Right ventricle myocardium inferior (tissue), 1 donor: ENCODE data around the gene CEACAM18. TPM values are rescaled to one million over a fixed set of nuclear protein-coding genes. Genes with fewer than 3 reads are reported as not detected.
A peak's percentile ranks its signal among the peaks of the same experiment; 100 is the strongest.

ENCODE experiments used
- ATAC-seq: fragments of 200-7000 bp; cut with Tn5 transposase; one replicate; pipeline ENCODE4 v1.9.1; 2020; ENCODE audit warnings: mild to moderate bottlenecking, moderate library complexity
- DNase-seq: peaks from one replicate; pipeline ENCODE4 v3.0.0; 2021; ENCODE audit errors: missing footprints
- intact Hi-C: fragments of 100-400 bp; cut with DNase I; formaldehyde crosslinking; loops from one replicate; pipeline ENCODE4 v1.11.0; 2022
- total RNA-seq: library from RNA; stranded (reverse); fragmentation: NEBNext Ultra II Directional; extraction: Animal tissue kit (Norgen Biotek cat#: 25700); gene quantifications from one replicate; pipeline ENCODE4 v1.2.1, GENCODE V29; 2021
- donor health status: DM: no; HTN: yes; CAD: no; lungs with severe emphysema.

Gene CEACAM18
- total RNA-seq, 1 donor from 2014 or later: not detected

- no peak for DNase-seq
- intact Hi-C loops: no loop called here
- ATAC-seq: no peak
These were observed 33.0 kb downstream of the CEACAM18 start for GRCh38 chr19:51511353-51511752.

GRCh38 chr19:51513968-51514367 is 35.6 kb downstream of the CEACAM18 start:
- intact Hi-C loops: no loop called here
- DNase-seq (no peak), ATAC-seq (no peak)

- intact Hi-C loops: no loop called here
- ATAC-seq: no peak
- no peak for DNase-seq
These were observed 36.6 kb downstream of the CEACAM18 start for GRCh38 chr19:51514866-51515481.

- DNase-seq (no peak), ATAC-seq (no peak)
- intact Hi-C loops: no loop called here
These were observed 42.4 kb downstream of the CEACAM18 start for GRCh38 chr19:51520728-51521127.

GRCh38 chr19:51521357-51521756 is 43.0 kb downstream of the CEACAM18 start:
- ATAC-seq (no peak), DNase-seq (no peak)
- intact Hi-C loops: no loop called here

GRCh38 chr19:51521781-51522180 is 43.4 kb downstream of the CEACAM18 start:
- intact Hi-C loops: no loop called here
- no peak for ATAC-seq
- no peak for DNase-seq

- no peak for ATAC-seq
- intact Hi-C loops: no loop called here
These were observed 46.4 kb downstream of the CEACAM18 start for GRCh38 chr19:51524666-51525264.

GRCh38 chr19:51525651-51526050 is 47.3 kb downstream of the CEACAM18 start:
- DNase-seq (no peak), ATAC-seq (no peak)
- intact Hi-C loops: no loop called here

More at GRCh38 chr19:51524666-51525264, 46.4 kb downstream of the CEACAM18 start:
- DNase-seq: no peak

GRCh38 chr19:51529301-51529700 is 51.0 kb downstream of the CEACAM18 start:
- ATAC-seq (no peak), DNase-seq (no peak)
- intact Hi-C loops: no loop called here

GRCh38 chr19:51530616-51531015 is 52.3 kb downstream of the CEACAM18 start:
- intact Hi-C loops: no loop called here
- ATAC-seq: no peak
- DNase-seq: no peak

- DNase-seq: peak; percentile 78
These were observed 53.3 kb downstream of the CEACAM18 start, which contains the start of gene SIGLEC6 for GRCh38 chr19:51531349-51532315. Gene SIGLEC6 (minus strand): TSS chr19:51531670. CDS start chr19:51531648, 22 bp downstream.

GRCh38 chr19:51535535-51535934 is 57.2 kb downstream of the CEACAM18 start:
- no peak for DNase-seq
- intact Hi-C loops: no loop called here
- no peak for ATAC-seq

More at GRCh38 chr19:51531349-51532315, 53.3 kb downstream of the CEACAM18 start, which contains the start of gene SIGLEC6:
- ATAC-seq: peak; percentile 76
- intact Hi-C loops: no loop called here

- intact Hi-C loops: no loop called here
- no peak for DNase-seq
- ATAC-seq: no peak
These were observed 61.6 kb downstream of the CEACAM18 start for GRCh38 chr19:51539821-51540366.

Other genes starting within 250 kb of the CEACAM18 start
- gene SIGLECL1, start 227.5 kb upstream of the CEACAM18 start, total RNA-seq: not detected
- gene IGLON5, start 166.9 kb upstream of the CEACAM18 start, total RNA-seq: not detected
- 0.51 TPM for gene VSIG10L, start 136.4 kb upstream of the CEACAM18 start, total RNA-seq
- gene ETFB, start 112.2 kb upstream of the CEACAM18 start, total RNA-seq: 497 TPM
- gene CLDND2, start 109.5 kb upstream of the CEACAM18 start, total RNA-seq: 1.7 TPM
- 3.5 TPM for gene NKG7, start 105.9 kb upstream of the CEACAM18 start, total RNA-seq
- not detected for gene LIM2, start 90.6 kb upstream of the CEACAM18 start, total RNA-seq
- gene C19orf84, start 87.9 kb upstream of the CEACAM18 start, total RNA-seq: not detected
- gene SIGLEC10, start 60.9 kb upstream of the CEACAM18 start, total RNA-seq: 1.1 TPM
- gene SIGLEC8, start 20.1 kb upstream of the CEACAM18 start, total RNA-seq: 0.08 TPM
- gene SIGLEC12, start 23.3 kb downstream of the CEACAM18 start, total RNA-seq: 0.19 TPM
- gene SIGLEC6, start 53.1 kb downstream of the CEACAM18 start, total RNA-seq: 0.24 TPM
- 7.4 TPM for gene ZNF175, start 92.7 kb downstream of the CEACAM18 start, total RNA-seq
- gene SIGLEC5, start 151.9 kb downstream of the CEACAM18 start, total RNA-seq: not detected
- 1.2 TPM for gene SIGLEC14, start 168.3 kb downstream of the CEACAM18 start, total RNA-seq
- gene SPACA6, start 214.8 kb downstream of the CEACAM18 start, total RNA-seq: 14.6 TPM
- gene HAS1, start 245.5 kb downstream of the CEACAM18 start, total RNA-seq: 0.57 TPM